Measurements from ENCODE around the gene ITGAD.

DNA sequence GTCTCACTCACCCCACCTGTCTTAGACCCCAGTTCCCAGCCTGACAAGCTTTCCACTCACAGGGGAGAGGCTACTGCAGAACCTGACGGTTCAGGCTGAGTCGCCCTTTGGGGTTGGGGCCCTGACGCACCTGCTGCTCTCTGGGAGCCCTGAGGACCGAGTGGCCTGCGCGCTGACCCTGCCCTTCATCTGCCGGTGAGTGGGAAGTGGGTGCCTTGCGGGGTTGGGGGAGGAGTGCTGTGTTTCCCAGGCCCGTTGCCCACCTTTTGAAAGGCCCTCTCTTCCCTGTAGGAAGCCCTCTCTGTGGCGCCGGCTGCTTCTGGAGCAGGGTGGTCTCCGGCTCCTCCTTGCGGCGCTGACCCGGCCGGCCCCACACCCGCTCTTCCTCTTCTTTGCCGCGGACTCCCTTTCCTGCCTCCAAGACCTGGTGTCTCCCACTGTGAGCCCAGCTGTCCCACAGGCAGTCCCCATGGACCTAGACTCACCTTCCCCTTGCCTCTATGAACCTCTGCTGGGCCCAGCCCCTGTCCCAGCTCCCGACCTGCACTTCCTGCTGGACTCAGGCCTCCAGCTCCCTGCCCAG is 72.7 kb downstream of the ITGAD start:
- TF ChIP-seq GATA2 (IDR thresholded peaks at IDR 0.05; ENCODE audit: low read depth, low read length) (no peak), GATA3 (IDR thresholded peaks at IDR 0.05; ENCODE audit: low read depth, low read length) (no peak)

All from SH-SY5Y (cell line).